ENCODE data around the gene DGCR2. TPM values are rescaled to one million over a fixed set of nuclear protein-coding genes. Genes with fewer than 3 reads are reported as not detected.
"Not testable (repeated sequence)": the region's sequence is repeated elsewhere in the genome, so short reads cannot be mapped to it uniquely, and the experiment has no call there.

The DGCR2 gene
- total and polyA plus RNA-seq, 2 of the 8 experiments (the other 6 are each of a cell fraction or from before 2014, with no cell fraction given) = 42.3 to 62.2 TPM

DNA sequence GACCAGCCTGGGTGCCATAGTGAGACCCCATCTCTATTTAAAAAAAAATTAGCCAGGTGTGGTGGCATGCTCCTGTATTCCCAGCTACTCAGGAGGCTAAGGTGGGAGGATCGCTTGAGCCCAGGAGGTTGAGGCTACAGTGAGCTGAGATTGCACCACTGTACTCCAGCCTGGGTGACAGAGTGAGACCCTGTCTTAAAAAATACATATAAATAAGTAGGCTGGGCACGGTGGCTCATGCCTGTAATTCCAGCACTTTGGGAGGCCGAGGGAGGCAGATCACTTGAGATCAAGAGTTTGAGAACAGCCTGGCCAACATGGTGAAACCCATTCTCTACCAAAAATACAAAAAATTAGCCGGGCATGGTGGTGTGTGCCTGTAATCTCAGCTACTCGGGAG, 135.1 kb downstream of the DGCR2 start:
- H3K23ac ChIP-seq (ENCODE audit: insufficient read length) = not testable (repeated sequence)
- CTCF ChIA-PET (ENCODE audit: partially characterized antibody) = interaction anchor here (0.6 to 3.6 kb wide), 6 partner anchors 9 to 92 kb away, joined by 3 to 14 read pairs (median 4); partner anchors contain the start of gene DGCR6

More for the DNA sequence above, 135.1 kb downstream of the DGCR2 start:
- H3K14ac ChIP-seq (ENCODE audit: insufficient read length); H3K27me3 ChIP-seq (replicated peaks in 1 of 4; ENCODE audit: control insufficient read depth in 3 of 4, extremely low read depth in 1 of 4, insufficient read depth in 3 of 4, low read length in 3 of 4); H3K23me2 ChIP-seq (ENCODE audit: low read depth, low read length); H2AFZ ChIP-seq (ENCODE audit: low read length); H3K9ac ChIP-seq (replicated peaks in 1 of 4; ENCODE audit: extremely low read depth in 1 of 4, low read depth in 3 of 4, low read length in 3 of 4); H2BK5ac ChIP-seq (ENCODE audit: low read depth, low read length); H4K20me1 ChIP-seq (replicated peaks in 1 of 2; ENCODE audit: control insufficient read depth in 1 of 2, insufficient read depth in 2 of 2, low read length in 2 of 2); POLR2A ChIA-PET (ENCODE audit: partially characterized antibody); H2BK120ac ChIP-seq (replicated peaks; ENCODE audit: low read depth, low read length); H3K79me2 ChIP-seq (ENCODE audit: control insufficient read depth in 1 of 2, insufficient read depth in 2 of 2, low read length in 2 of 2); H4K5ac ChIP-seq (ENCODE audit: insufficient read length, low read depth, low read length); H2BK15ac ChIP-seq (ENCODE audit: low read length); H2AK5ac ChIP-seq (ENCODE audit: low read depth, low read length); H3K27ac ChIP-seq (ENCODE audit: low read depth, low read length); H2BK12ac ChIP-seq (ENCODE audit: low read depth, low read length); H4K8ac ChIP-seq (ENCODE audit: extremely low read depth, insufficient read depth, low read length); H3K4me1 ChIP-seq (replicated peaks in 1 of 4; ENCODE audit: control insufficient read depth in 3 of 4, insufficient read depth in 4 of 4, low read length in 3 of 4); H2BK20ac ChIP-seq (ENCODE audit: low read length); H3K4me2 ChIP-seq (ENCODE audit: insufficient read depth in 1 of 2, low read depth in 2 of 2, low read length in 2 of 2); H4K91ac ChIP-seq (replicated peaks; ENCODE audit: insufficient read length, low read length); H3K9me3 ChIP-seq (ENCODE audit: insufficient read depth in 2 of 2, low read depth in 1 of 2, low read length in 1 of 2); DNase-seq (ENCODE audit: low read depth in 1 of 2, low spot score in 2 of 2); H3K79me1 ChIP-seq (ENCODE audit: low read depth, low read length); FAIRE-seq; H3K36me3 ChIP-seq (ENCODE audit: control insufficient read depth in 2 of 4, insufficient read depth in 4 of 4, low read length in 3 of 4); H3K56ac ChIP-seq (replicated peaks; ENCODE audit: insufficient read length, low read depth, low read length); H3K4ac ChIP-seq (replicated peaks; ENCODE audit: insufficient read length, low read depth, low read length); H3K18ac ChIP-seq (ENCODE audit: extremely low read depth, low read length); H3K4me3 ChIP-seq (ENCODE audit: extremely low read depth in 1 of 4, insufficient read depth in 2 of 4, low read depth in 3 of 4, low read length in 4 of 4): not testable (repeated sequence)
- 72% methylated on average over 5 of the region's 5 CpGs; no CpG with 5 or more reads in 1 of the 2 experiments for WGBS, 2 experiments (ENCODE audit: extremely low coverage in 1 of 2, insufficient coverage in 1 of 2, insufficient read length in 1 of 2, insufficient replicate concordance in 2 of 2, low coverage in 1 of 2, low lambda C conversion rate in 2 of 2, missing lambda C conversion rate in 1 of 2)

Small RNAs within 50 kb of the gene (small RNA-seq; reads per million reads assigned to genes)
- gene RF00019 (ENCODE audit: insufficient read depth) = not detected

Other genes with a start within 250 kb of the DGCR2 start
- 0.82 and 0.96 TPM in 2 replicates for gene DGCR6, start 216.1 kb downstream of the DGCR2 start, total RNA-seq (2021; fragmentation: NEBNext Ultra II Directional; extraction: Animal tissue kit (Norgen Biotek cat#: 25700))
- gene DGCR6, start 216.1 kb downstream of the DGCR2 start, polyA plus RNA-seq (2011; rRNA removed) = 1.7 and 2.3 TPM in 2 replicates
- gene PRODH, start 186.1 kb downstream of the DGCR2 start, total RNA-seq (2021; fragmentation: NEBNext Ultra II Directional; extraction: Animal tissue kit (Norgen Biotek cat#: 25700)) = 27.5 and 27.6 TPM in 2 replicates
- gene PRODH, start 186.1 kb downstream of the DGCR2 start, polyA plus RNA-seq (2011; rRNA removed) = 45.6 and 80.9 TPM in 2 replicates
- gene TSSK2, start 8.9 kb upstream of the DGCR2 start, total RNA-seq (2021; fragmentation: NEBNext Ultra II Directional; extraction: Animal tissue kit (Norgen Biotek cat#: 25700)) = not detected in 2 replicates
- not detected in 2 replicates for gene TSSK2, start 8.9 kb upstream of the DGCR2 start, polyA plus RNA-seq (2011; rRNA removed)
- 16.0 and 18.6 TPM in 2 replicates for gene ESS2, start 22.2 kb upstream of the DGCR2 start, total RNA-seq (2021; fragmentation: NEBNext Ultra II Directional; extraction: Animal tissue kit (Norgen Biotek cat#: 25700))
- 12.2 and 16.7 TPM in 2 replicates for gene ESS2, start 22.2 kb upstream of the DGCR2 start, polyA plus RNA-seq (2011; rRNA removed)
- 0.42 and 0.48 TPM in 2 replicates for gene GSC2, start 27.9 kb upstream of the DGCR2 start, total RNA-seq (2021; fragmentation: NEBNext Ultra II Directional; extraction: Animal tissue kit (Norgen Biotek cat#: 25700))
- 0.17 and 0.19 TPM in 2 replicates for gene GSC2, start 27.9 kb upstream of the DGCR2 start, polyA plus RNA-seq (2011; rRNA removed)
- gene SLC25A1, start 56.3 kb upstream of the DGCR2 start, total RNA-seq (2021; fragmentation: NEBNext Ultra II Directional; extraction: Animal tissue kit (Norgen Biotek cat#: 25700)) = 148 and 157 TPM in 2 replicates
- gene SLC25A1, start 56.3 kb upstream of the DGCR2 start, polyA plus RNA-seq (2011; rRNA removed) = 110 and 183 TPM in 2 replicates
- gene CLTCL1, start 169.3 kb upstream of the DGCR2 start, total RNA-seq (2021; fragmentation: NEBNext Ultra II Directional; extraction: Animal tissue kit (Norgen Biotek cat#: 25700)) = 12.4 and 17.3 TPM in 2 replicates
- gene CLTCL1, start 169.3 kb upstream of the DGCR2 start, polyA plus RNA-seq (2011; rRNA removed) = 17.0 and 17.3 TPM in 2 replicates

Measured in H1 (cell line).